HepG2 (cell line): ENCODE measurements around the gene JPH2. TPM values are rescaled to one million over a fixed set of nuclear protein-coding genes. Genes with fewer than 3 reads are reported as not detected.

Experiments used
- AHR ChIP-seq: IDR thresholded peaks from 2 replicates; pipeline ENCODE4 v1.6.1; 2018; ENCODE audit warnings: missing genetic modification reagents, missing compliant biosample characterization
- KDM6A ChIP-seq: IDR thresholded peaks from 2 replicates; pipeline ENCODE4 v1.6.1; 2016; ENCODE audit warnings: low read depth
- NRL ChIP-seq: sonication (generic); formaldehyde crosslinking; IDR thresholded peaks from 2 replicates; pipeline ENCODE4 v1.5.0; 2020; ENCODE audit warnings: missing genetic modification reagents, mild to moderate bottlenecking, moderate library complexity, borderline replicate concordance
- RBM39 ChIP-seq: fragments of 200-400 bp; formaldehyde crosslinking; IDR thresholded peaks from one replicate; pipeline ENCODE4 v1.6.1; 2018; ENCODE audit warnings: antibody characterized with exemption, mild to moderate bottlenecking, low read depth, low read length; ENCODE audit not compliant: poor library complexity, severe bottlenecking
- RFXAP ChIP-seq: sonication (generic); formaldehyde crosslinking; IDR thresholded peaks from 2 replicates; pipeline ENCODE4 v1.4.0; 2020; ENCODE audit warnings: missing genetic modification reagents, borderline replicate concordance
- SMARCE1 ChIP-seq: fragments of 450-650 bp; IDR thresholded peaks from 2 replicates; pipeline ENCODE4 v1.6.1; 2017; ENCODE audit warnings: borderline replicate concordance
- SP140L ChIP-seq: sonication (generic); formaldehyde crosslinking; IDR thresholded peaks from 2 replicates; pipeline ENCODE4 v1.4.0; 2020; ENCODE audit warnings: missing genetic modification reagents, borderline replicate concordance
- ZFP37 ChIP-seq: sonication (generic); formaldehyde crosslinking; IDR thresholded peaks from 2 replicates; pipeline ENCODE4 v1.4.0; 2020; ENCODE audit warnings: missing genetic modification reagents, borderline replicate concordance
- ZNF160 ChIP-seq: sonication (generic); formaldehyde crosslinking; IDR thresholded peaks from 2 replicates; pipeline ENCODE4 v1.8.0; 2022; ENCODE audit warnings: mild to moderate bottlenecking, inconsistent platforms, missing genetic modification reagents
- ZNF484 ChIP-seq: sonication (generic); formaldehyde crosslinking; IDR thresholded peaks from 2 replicates; pipeline ENCODE4 v1.5.1; 2020; ENCODE audit warnings: mild to moderate bottlenecking, low read depth, missing genetic modification reagents, borderline replicate concordance
- polyA plus RNA-seq, 8 experiments: library from polyadenylated mRNA; depleted of rRNA in 3 of 8; stranded (reverse) in 7 of 8; unstranded in 1 of 8; fragments of >200 nt; fragmentation: Illumina TruSeq in 4 of 8; extraction: Trizol in 4 of 8; gene quantifications; 2 replicates each; pipeline versions ENCODE4 v1.2.1 to v1.2.3, GENCODE V29; 2011 to 2016; ENCODE audit warnings: low read depth in 4 of 8, missing spikeins in 1 of 8, mixed read lengths in 1 of 8; ENCODE audit not compliant: insufficient read depth in 1 of 8
- total RNA-seq, 5 experiments: library from RNA; depleted of rRNA; stranded (reverse); fragments of >200 nt; fragmentation: Illumina TruSeq; extraction: Trizol; gene quantifications; 2 replicates each; pipeline ENCODE4 v1.2.3, GENCODE V29; 2016; ENCODE audit warnings: low read depth in 1 of 5
- TF ChIP-seq, protein P1 (sequence below), 2 experiments: fragments of 450-650 bp in 1 of 2; sonication (generic) in 1 of 2; formaldehyde crosslinking in 1 of 2; IDR thresholded peaks; 2 replicates each; pipeline versions ENCODE4 v1.6.1 to v1.8.0; 2016 to 2022; ENCODE audit warnings: antibody characterized with exemption in 1 of 2, mild to moderate bottlenecking in 1 of 2, missing genetic modification reagents in 1 of 2
- TF ChIP-seq, protein P2 (sequence below): sonication (generic); formaldehyde crosslinking; IDR thresholded peaks from 2 replicates; pipeline ENCODE4 v1.8.0; 2022; ENCODE audit warnings: mild to moderate bottlenecking, missing genetic modification reagents, borderline replicate concordance
- TF ChIP-seq, protein P3 (sequence below), 2 experiments: sonication (generic) in 1 of 2; formaldehyde crosslinking in 1 of 2; IDR thresholded peaks; 2 replicates each; pipeline versions ENCODE4 v1.5.1 to v1.6.1; 2011 to 2020; ENCODE audit warnings: borderline replicate concordance in 1 of 2, low read depth in 1 of 2, low read length in 1 of 2, mild to moderate bottlenecking in 1 of 2, missing genetic modification reagents in 1 of 2, moderate library complexity in 1 of 2

Gene JPH2
- total and polyA plus RNA-seq, 2 of the 13 experiments (the other 11 are each of a cell fraction or from before 2014, with no cell fraction given), result 0.42 TPM; not detected in 1

- no peak for TF ChIP-seq SMARCE1
- 0 out of 2 replicates have a peak, but pooled peaks have one; percentile 71 for TF ChIP-seq AHR (CRISPR knock-in tag)
- no peak for TF ChIP-seq SP140L (CRISPR knock-in tag)
- no peak for TF ChIP-seq RBM39
- TF ChIP-seq ZNF484 (CRISPR knock-in tag), result no peak
- TF ChIP-seq, protein P1, sequence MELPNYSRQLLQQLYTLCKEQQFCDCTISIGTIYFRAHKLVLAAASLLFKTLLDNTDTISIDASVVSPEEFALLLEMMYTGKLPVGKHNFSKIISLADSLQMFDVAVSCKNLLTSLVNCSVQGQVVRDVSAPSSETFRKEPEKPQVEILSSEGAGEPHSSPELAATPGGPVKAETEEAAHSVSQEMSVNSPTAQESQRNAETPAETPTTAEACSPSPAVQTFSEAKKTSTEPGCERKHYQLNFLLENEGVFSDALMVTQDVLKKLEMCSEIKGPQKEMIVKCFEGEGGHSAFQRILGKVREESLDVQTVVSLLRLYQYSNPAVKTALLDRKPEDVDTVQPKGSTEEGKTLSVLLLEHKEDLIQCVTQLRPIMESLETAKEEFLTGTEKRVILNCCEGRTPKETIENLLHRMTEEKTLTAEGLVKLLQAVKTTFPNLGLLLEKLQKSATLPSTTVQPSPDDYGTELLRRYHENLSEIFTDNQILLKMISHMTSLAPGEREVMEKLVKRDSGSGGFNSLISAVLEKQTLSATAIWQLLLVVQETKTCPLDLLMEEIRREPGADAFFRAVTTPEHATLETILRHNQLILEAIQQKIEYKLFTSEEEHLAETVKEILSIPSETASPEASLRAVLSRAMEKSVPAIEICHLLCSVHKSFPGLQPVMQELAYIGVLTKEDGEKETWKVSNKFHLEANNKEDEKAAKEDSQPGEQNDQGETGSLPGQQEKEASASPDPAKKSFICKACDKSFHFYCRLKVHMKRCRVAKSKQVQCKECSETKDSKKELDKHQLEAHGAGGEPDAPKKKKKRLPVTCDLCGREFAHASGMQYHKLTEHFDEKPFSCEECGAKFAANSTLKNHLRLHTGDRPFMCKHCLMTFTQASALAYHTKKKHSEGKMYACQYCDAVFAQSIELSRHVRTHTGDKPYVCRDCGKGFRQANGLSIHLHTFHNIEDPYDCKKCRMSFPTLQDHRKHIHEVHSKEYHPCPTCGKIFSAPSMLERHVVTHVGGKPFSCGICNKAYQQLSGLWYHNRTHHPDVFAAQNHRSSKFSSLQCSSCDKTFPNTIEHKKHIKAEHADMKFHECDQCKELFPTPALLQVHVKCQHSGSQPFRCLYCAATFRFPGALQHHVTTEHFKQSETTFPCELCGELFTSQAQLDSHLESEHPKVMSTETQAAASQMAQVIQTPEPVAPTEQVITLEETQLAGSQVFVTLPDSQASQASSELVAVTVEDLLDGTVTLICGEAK (IDR thresholded peaks at IDR 0.05), result no peak
- TF ChIP-seq, protein P1 (CRISPR knock-in tag; IDR thresholded peaks at IDR 0.05), result no peak
- TF ChIP-seq, protein P2, sequence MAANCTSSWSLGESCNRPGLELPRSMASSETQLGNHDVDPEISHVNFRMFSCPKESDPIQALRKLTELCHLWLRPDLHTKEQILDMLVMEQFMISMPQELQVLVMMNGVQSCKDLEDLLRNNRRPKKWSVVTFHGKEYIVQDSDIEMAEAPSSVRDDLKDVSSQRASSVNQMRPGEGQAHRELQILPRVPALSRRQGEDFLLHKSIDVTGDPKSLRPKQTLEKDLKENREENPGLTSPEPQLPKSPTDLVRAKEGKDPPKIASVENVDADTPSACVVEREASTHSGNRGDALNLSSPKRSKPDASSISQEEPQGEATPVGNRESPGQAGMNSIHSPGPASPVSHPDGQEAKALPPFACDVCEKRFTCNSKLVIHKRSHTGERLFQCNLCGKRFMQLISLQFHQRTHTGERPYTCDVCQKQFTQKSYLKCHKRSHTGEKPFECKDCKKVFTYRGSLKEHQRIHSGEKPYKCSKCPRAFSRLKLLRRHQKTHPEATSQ (CRISPR knock-in tag), result no peak
- TF ChIP-seq, protein P3, sequence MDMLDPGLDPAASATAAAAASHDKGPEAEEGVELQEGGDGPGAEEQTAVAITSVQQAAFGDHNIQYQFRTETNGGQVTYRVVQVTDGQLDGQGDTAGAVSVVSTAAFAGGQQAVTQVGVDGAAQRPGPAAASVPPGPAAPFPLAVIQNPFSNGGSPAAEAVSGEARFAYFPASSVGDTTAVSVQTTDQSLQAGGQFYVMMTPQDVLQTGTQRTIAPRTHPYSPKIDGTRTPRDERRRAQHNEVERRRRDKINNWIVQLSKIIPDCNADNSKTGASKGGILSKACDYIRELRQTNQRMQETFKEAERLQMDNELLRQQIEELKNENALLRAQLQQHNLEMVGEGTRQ (IDR thresholded peaks at IDR 0.05; ENCODE audit: low read depth, low read length), result no peak
- TF ChIP-seq, protein P3 (CRISPR knock-in tag; IDR thresholded peaks at IDR 0.05; ENCODE audit: borderline replicate concordance), result no peak
- no peak for TF ChIP-seq KDM6A (CRISPR knock-in tag)
- no peak for TF ChIP-seq NRL (CRISPR knock-in tag)
- TF ChIP-seq RFXAP, result no peak
- no peak for TF ChIP-seq ZFP37 (CRISPR knock-in tag)
- TF ChIP-seq ZNF160 (CRISPR knock-in tag), result no peak; the same call in 1 of the 2 replicates
Observed at GRCh38 chr20:44217342-44218092, 30.5 kb upstream of the JPH2 start (continued).
